Stimulated activated CD8-positive, alpha-beta memory T cell treated with anti-CD3 and anti-CD28 coated beads, Interleukin-15, amount 100 ng/mL, for 24 hours (primary cell): Measurements from ENCODE around the gene LRRC53.

Source experiments
- DNase-seq: peaks from one replicate; pipeline ENCODE4 v3.0.0-alpha.2; 2020; ENCODE audit warnings: low read depth

The LRRC53 gene, protein sequence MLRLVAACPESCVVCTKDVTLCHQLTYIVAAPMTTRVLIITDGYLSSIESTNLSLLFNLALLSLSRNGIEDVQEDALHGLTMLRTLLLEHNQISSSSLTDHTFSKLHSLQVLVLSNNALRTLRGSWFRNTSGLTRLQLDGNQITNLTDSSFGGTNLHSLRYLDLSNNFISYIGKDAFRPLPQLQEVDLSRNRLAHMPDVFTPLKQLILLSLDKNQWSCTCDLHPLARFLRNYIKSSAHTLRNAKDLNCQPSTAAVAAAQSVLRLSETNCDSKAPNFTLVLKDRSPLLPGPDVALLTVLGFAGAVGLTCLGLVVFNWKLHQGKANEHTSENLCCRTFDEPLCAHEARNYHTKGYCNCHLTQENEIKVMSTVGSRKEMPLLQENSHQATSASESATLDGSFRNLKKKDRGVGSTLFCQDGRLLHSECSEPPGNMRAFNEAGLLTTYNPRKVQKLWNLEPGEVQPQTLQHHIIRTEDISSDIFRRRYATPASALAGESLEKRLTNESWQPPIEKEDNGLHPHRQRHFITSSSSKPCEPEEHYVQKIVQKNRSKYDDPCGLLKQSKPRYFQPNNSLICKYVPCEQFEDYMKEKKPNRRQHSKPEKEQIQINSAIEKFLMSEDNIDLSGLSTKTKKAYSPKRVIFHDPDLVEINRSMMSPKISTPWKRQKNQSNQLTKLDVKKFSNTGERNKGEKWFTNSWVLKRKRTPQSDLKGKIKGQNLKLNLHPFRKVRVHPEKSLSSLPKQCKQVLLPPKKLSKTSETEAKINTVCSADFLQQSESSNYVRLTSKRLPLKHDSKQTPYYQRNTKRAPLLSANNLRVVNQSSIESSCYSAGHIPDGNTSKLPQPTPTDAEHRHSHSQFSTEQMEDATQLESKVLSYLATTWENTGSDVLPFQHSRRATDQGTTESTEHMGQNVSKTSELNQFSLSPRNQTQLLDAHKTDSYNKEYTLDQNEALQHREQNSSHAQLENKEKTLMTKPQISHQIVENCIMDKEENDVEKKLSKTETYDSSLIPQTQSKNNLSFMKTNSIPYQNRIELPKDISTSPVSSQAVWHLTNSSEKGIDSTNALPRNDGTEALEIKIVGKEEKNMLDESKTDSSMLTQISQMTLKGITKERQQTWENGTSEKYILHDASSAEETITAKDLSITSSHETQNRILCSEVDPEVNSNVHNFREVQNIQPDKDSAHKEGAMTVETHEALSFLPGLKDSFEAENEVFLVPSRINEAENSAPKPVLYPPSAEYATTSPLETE

DNA sequence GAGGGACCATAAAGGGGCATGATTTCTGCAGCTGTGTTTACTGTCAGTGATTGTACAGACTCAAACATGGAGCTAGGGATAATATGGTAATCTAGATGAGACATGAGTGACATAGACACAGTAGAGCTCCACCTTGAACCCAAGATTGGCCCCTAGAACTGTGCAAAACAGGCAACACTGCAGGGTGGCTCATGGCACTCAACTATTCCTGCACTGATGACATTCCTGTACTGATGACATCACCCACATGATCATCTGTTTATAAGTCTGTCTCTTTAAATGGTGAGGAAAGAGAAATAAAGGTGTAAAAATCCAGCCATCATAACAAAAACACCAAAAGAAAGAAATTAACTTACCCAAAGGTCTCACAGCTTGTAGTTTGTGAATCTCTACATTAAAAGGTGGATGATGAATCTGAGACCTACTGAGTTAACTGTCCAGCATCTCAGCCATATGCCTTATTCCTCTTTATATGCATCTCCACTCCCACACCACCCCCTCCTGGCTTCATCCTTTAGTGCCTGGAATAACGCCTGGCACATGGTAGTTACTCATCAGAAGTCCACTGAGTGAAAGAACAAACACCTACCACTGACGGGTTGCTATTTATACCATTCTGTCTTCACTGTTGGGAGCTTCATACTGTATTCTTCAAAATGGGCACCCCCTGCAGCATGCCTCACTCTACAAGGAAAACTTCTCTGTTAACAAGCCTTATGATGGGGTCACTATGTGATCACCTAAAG, at the start of gene LRRC53:
Gene LRRC53, minus strand, starts transcription at position 442 of the 746 bp plus-strand sequence. CDS start 29,262 bp downstream, outside the sequence.
- no peak for DNase-seq

DNA sequence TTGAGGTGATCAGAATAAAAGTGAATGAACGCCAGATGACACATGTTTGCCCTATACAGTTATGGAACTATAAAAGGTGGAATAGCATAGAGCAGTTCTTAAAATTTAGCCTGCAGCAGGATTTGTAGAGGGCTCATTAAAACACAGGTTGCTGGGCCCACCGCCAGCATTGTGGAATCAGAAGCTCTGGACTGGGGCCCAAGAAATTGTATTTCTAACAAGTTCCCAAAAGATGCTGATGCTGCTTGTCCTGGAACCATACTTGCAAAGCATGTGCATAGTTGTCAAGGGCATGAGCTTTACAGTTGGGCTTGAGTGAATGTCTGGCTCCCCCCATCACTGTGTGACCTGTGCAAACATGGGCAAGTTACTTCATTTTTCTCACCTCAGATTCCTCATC, 37.5 kb upstream of the LRRC53 start:
- DNase-seq: no peak

DNA sequence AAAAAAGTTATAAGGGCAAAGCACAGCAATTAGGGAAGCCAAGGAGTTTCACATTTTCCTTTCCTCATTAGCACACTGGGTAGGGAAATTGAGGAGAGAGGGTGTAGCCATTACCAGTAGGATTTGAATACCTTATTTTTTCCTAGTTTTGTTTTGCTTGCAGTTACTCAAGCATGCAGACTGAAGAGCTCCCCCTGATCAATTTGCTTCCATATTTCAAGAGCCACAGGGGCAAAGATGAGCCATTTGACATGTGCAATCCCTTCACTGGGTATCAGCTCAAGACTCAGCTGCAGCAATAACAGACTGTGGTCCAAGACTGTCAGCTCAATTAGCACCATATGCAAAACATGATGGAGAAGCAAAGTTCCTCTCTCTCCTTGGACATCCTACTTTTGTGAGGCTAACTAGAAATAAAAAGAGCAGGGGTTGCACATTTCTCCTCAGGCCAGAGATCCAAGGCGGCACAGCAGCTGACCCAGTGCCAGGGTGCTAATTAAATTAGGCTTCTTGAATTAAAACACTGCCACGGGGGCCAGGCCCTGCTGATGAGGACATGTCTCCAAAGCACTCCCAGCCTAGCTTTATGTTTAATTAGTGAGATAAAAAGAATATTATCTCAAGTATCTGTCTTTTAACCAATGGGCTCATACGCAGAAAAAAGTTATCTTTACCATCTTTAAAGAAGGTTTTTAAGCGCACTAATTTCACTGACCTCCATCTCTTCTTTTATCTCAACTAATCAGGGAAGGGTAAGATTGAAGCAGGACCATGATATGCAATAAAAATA, 36.7 kb upstream of the LRRC53 start:
- no peak for DNase-seq

DNA sequence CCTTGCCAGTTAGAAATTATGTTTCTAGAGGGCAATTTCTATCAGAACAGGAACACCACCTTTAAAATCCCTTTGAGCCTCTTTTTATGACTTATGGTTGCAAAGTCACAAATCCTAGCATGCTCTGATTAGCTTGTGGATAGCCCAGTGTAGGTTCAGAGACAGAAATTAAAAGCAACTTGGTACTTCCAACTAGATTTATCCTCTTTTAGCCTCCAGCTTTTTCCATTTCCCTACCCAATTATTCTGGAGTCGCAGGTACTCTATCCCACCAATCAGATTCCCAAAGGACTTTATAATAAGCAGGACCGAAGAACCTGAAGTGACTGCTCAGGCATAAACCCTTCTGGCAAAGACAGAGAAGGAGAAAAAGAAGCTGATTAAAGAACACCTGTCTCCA, 33.4 kb upstream of the LRRC53 start:
- DNase-seq: no peak

DNA sequence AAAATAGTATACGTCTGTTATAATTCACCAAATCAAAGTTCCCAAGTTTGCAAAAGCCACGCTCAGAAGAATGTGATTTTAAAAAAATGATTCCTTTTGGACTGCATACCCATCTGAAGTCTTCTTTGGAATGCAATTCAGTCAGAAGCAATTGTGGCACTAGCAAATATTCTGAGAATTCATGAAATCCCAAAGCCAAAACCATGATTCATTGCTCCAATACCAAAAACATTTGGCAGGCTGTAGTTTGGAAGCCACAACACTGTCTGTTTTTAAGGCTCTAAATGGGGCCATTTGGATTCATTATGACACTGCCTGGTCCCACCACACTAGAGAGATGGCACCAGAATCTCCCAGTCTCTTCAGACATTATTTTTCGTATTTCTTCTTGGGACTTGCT, 21.8 kb upstream of the LRRC53 start:
- no peak for DNase-seq

DNA sequence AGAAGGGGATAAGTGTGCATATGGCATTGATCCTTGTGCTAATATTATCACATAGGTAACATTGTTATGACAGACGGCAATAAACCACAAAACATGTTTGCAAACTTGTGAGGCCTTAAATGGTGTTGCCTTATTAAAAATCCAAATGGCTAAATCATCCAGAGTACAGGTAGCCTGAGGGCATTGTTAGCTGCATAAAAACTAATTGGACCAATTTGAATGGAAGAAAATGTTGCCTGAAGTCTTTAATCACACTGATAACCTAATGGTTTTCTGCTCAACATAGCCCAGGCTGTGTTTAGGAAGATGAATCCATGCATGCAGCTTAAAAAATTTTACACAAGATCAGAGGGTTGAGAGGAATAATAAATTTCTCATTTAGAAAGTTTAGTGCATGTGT, 19.4 kb upstream of the LRRC53 start:
- DNase-seq: no peak

DNA sequence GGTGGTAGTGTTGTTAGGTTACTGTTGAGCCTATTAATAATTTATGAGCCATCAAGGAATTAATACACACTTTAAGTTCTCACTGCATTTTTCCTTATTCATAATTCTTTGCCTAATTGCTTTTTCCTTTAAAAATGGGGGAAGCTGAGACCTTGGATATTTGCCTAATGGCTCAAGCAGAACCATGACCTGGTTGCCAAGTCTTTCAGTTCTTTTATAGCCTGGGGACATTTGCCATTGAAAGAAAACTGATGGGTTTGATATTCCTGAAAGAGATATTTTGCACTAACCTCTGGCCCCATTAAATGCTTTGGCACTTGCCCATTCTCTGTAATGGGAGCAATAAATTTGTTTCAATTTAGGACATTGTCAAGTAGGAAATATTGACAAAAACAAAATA, 18.5 kb upstream of the LRRC53 start:
- no peak for DNase-seq

DNA sequence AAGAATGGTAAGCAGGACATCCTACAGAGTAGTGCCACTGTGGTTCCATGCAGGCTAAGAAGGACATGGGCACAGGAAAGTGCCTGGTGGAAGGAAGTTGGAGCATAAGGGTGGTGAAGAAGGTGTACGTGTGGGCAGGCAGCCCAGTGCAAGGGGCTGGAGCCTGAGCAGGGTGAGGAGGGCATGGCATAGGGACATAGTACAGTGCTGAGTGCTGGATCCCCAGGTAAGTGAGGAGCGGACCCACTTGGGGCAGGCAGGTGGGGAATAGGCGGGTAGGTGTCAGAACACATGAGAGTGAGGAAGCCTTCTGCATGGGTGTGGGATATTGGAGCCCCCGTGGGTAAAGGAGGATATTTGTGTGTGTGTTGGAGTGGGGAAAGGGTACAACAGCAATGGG, 15.7 kb upstream of the LRRC53 start:
- DNase-seq: no peak

DNA sequence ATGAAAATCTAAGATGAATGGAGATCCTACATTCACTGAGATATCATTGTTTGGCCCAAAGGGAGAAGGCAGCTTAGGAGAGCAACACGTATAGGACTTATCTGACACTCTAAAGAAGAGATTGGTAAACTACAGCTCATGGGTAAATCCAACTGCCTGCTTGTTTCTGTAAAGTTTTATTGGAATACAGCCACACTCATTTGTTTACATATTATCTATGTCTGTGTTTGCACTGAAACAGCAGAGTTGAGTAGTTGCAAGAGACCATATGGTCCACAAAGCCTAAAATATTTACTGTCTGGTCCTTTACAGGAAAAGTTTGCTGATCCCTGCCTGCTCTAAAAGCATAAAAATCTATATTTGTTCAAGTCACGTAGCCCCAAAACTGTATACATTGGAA, 14.3 kb upstream of the LRRC53 start:
- no peak for DNase-seq

DNA sequence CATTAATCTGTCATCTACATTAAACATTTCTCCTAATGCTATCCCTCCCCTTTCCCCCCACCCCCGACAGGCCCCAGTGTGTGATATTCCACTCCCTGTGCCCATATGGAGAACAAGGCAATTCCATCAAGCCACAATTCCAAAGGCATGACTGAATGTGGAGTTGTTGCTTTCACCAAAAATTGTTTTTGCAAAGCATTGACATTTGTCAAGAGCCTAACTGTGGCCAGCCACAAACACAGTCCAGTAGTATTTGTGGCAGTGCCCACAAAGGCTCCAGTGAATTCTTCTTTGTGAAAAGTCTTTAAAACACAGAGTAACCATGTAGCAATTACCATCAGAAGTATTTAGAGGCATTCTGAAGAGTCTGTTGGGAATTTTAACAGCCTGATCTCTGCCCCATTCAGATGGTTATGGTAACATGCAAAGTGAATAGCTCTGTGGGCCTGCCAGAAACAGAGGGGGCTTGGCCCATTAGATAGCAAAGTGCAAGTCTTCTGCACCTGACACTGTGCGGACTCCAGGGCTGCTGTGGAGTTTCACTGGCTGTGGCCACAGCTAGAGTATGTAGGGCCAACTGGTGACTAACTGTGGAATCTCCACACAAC, 11.6 kb upstream of the LRRC53 start:
- DNase-seq: no peak

DNA sequence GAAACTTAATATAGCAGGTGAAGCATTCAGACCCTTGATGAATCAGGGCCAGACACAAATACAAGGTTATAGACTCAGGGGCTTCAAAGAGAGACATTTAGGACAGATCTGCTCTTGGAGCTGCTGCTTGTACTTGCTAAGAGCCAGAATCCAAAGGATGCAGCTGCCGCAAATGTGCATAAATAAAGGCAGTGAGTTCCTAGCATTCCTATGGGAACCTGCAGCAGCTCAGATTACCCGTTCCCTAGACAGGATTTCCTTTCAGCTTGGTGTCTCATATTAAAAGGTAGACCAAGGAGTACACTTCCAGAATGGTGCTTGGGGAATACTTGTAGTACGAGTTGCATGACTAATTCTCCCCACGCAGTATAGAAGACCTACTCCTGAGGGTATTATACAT, 9.7 kb upstream of the LRRC53 start:
- DNase-seq: no peak

DNA sequence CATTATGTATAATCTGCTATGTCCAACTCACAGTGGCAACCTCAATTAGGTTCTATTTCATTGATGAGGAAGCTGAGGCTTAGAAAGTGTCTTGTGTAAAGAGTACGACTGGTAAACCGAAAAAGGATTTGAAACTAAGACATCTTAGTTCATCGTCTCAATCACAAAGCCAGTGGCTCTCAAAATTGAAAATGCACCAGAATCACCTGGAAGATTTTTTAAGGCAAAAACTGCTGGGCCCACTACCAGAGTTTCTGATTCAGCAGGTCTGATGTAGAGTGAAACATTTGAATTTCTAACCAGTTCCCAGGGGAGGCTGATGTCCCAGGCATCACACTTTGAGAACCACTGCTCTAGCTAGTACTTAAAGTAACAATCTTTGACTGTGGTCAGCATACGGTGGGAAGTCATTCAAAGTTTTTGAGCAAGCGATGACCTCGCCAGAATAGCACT, 5.2 kb upstream of the LRRC53 start:
- no peak for DNase-seq

DNA sequence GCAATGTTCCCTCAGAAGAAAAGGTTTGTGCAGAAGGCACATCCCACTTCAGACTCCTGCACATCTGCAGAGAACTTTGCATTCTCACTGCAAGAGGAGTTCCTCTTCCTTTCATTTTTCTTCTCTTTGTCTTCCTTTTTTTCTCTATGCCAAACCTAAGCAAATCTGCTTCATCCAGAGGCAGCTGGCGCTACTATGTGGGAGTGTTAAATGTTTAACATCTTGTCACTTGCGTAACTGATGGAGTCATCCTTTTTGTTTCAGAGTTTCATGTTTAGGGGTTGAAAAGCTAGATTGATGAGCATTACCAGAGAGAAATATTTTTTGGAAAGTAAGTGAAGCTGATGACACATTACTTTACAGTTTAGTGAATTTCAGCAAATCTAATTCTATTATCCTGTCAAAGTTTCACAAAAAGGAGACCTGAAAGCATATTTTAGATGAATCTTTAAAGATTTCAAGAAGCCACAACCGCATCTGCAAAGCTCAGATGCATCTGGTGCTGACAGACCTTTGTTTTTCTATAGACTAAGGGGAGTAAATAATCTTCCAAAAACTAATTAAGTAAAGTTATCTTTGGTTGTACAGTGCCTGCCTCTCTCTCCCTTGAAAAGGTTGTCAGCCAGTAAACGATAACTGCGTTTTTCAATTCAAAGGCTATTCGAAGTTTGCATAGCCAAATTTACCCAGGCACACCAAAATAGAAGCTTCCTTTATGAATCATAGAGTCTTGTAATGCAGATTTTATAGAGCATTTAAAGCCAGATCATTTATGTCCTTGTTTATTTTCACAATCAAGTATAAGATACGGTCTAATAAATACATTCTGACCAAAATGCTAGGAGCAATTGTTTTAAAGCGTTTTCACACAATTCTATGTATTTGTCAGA, 1.2 kb upstream of the LRRC53 start:
- no peak for DNase-seq

DNA sequence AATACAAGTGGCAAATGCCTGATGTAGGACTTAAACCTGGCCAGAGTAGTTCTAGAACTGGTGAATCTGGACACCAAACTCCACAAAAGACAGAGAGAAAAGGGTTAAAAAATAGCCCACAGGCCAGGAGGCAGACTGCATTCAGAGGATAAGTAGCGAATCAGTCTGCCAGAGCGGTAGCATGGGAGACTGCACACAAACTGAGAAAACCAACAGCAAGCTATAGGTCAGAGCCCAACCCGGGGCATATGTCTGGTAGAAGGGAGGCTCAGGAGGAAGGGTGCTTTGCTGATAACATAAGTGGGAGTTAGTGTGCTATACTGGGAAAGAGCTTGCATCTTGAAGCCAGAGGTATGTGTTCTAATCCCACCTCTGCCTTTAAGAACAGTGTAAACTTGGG, 4.0 kb downstream of the LRRC53 start:
- DNase-seq: no peak

DNA sequence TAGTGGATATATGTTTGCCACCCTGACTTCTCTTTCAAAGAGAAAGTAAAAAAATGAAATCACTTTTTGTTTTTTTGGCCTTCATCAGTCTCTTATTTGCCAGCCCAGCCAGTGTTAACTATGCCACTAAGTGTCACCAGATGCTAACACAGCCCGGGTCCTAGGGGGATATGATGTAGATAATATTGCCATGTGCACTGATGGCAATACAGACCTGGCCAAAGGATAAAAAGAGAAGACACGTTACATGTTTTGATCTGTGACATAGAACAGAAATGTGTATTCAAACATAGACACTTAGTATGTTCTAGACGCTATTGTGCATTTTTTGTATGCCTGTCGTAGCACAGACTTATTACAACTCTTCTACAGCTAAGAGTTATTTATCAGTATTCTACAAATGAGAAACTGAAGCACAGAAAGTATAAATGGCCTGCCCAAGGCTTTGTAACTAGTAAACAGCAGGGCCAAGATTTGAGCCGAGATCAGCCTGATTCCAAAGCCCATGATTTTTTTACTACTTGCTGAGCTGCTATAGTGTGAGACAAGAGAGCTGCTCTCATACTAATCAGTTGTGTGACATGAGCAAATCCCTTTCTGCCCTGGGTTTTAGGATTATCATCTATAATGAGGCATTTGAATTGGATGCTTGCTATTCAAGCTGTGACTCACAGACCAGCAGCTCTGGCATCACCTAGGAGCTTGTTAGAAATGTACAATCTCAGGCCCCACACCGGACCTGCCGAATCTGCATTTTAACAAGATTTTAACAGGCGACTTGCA, 6.3 kb downstream of the LRRC53 start:
- DNase-seq: no peak

DNA sequence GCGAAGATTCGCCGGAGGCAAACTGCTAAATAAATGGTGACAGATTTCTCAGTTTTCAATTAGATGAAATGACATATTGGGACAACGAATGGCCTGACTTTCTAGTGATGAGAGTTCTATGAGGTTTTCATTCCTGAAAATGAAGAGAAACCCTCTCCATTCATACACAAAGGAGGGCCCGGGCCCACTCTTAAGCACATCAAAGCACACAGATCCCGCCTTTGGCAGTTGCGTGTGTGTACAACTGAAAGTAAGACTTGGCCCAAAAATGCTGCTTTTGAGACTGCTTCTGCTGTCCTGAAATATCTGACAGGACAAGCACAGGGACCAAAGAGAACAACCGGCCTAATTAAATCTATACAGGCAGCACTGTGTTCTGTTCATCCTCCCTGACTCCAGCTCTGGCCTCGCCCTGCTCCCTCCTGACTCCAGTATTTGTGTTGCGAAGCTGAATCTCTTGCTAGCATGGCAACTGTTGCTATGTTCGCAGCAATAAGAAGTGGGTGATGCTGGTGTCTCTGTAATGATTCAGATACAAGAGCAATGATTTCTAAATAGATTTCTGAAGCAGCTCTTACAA, 7.4 kb downstream of the LRRC53 start:
- DNase-seq: no peak

DNA sequence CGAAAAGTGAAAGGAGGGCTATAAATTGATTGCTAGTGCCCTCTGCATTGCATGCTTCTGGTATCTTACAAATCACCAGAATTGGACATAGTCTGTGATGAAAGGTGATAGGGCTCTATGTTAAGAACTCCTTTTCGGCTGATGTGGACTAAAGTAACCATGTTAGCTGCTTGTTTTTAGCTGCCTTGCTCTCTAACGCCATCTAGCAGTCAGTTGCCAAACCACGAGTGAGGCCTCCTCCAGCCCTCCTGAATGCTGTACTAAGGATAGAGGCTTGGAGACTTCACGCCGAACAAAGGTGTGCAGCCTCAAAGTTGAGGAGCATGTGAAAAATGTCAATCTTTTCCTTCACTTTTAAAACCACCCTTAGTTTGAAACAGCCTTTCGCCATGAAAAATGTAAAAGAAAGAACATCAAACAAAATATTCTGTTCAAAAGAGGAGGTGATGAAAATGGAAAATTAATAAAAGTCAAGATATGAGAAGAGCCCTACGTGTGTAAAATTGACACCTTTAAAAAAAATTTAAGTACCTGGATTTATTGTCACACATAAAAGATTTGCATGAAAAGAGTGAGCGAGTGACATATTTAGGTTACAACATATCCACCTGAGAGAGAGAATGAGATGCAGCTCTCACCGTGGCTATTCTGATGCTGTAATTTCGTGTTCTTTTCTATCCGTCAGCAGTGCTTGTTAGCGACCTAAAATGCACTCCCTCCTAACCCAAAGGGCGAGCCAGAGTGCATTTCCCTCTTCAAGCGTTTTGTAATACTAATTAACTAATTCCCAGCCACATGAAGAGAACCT, 8.1 kb downstream of the LRRC53 start:
- DNase-seq: no peak
